Activated naive CD8-positive, alpha-beta T cell (primary cell): ENCODE measurements around the gene GRIN1.
A peak's percentile ranks its signal among the peaks of the same experiment; 100 is the strongest.

ENCODE experiments used
- H3K27ac Mint-ChIP-seq: one replicate; pipeline ENCODE4 v1.8.0; 2021; ENCODE audit warnings: mixed read lengths
- H3K27me3 Mint-ChIP-seq: one replicate; pipeline ENCODE4 v1.8.0; 2021; ENCODE audit warnings: mixed read lengths
- H3K36me3 Mint-ChIP-seq: one replicate; pipeline ENCODE4 v1.8.0; 2021; ENCODE audit warnings: mixed read lengths
- H3K4me1 Mint-ChIP-seq: one replicate; pipeline ENCODE4 v1.8.0; 2021; ENCODE audit warnings: low read depth, mixed read lengths
- H3K4me3 Mint-ChIP-seq: one replicate; pipeline ENCODE4 v1.8.0; 2021; ENCODE audit warnings: mild to moderate bottlenecking, mixed read lengths
- H3K9me3 Mint-ChIP-seq: one replicate; pipeline ENCODE4 v1.8.0; 2021; ENCODE audit warnings: low read depth, mixed read lengths

GRIN1 gene

GRCh38 chr9:137138722-137139467 is at the start of gene GRIN1:
GRIN1 (plus strand) TSS chr9:137139154; CDS start chr9:137139487, 333 bp downstream.
- Mint-ChIP-seq H3K4me1 (peaks cover 2% of the 10 kb centered on the region), H3K4me3 (no peak within 1 kb of the TSS), H3K9me3 (no peaks in the 10 kb centered on the region), H3K36me3 (peaks cover 2% of the 10 kb centered on the region), H3K27ac (no peak within 1 kb of the TSS), H3K27me3 (peaks cover 26% of the 10 kb centered on the region)

- peaks cover 2% of the 10 kb centered on the region for H3K36me3 Mint-ChIP-seq
- H3K27ac Mint-ChIP-seq, result no peak overlapping the region
- no peak overlapping the region for H3K4me3 Mint-ChIP-seq
- peaks cover 38% of the 10 kb centered on the region for H3K4me1 Mint-ChIP-seq
- no peaks in the 10 kb centered on the region for H3K9me3 Mint-ChIP-seq
- no peaks in the 10 kb centered on the region for H3K27me3 Mint-ChIP-seq
These were observed 49.6 kb upstream of the GRIN1 start for GRCh38 chr9:137089232-137089947.

- Mint-ChIP-seq H3K4me3 (peak overlapping the region; percentile 86), H3K9me3 (no peaks in the 10 kb centered on the region), H3K27me3 (no peaks in the 10 kb centered on the region), H3K36me3 (peaks cover 2% of the 10 kb centered on the region), H3K4me1 (peaks cover 23% of the 10 kb centered on the region), H3K27ac (peak overlapping the region; percentile 93)
These were observed 43.1 kb upstream of the GRIN1 start for GRCh38 chr9:137095664-137096517.

GRCh38 chr9:137096785-137097546 is 42.0 kb upstream of the GRIN1 start:
- Mint-ChIP-seq H3K4me1 (peaks cover 23% of the 10 kb centered on the region), H3K27me3 (no peaks in the 10 kb centered on the region), H3K27ac (peak overlapping the region; percentile 93), H3K9me3 (no peaks in the 10 kb centered on the region), H3K4me3 (no peak overlapping the region), H3K36me3 (peaks cover 2% of the 10 kb centered on the region)

- no peak overlapping the region for H3K4me3 Mint-ChIP-seq
- H3K9me3 Mint-ChIP-seq, result no peaks in the 10 kb centered on the region
- H3K36me3 Mint-ChIP-seq, result peaks cover 2% of the 10 kb centered on the region
- H3K4me1 Mint-ChIP-seq, result peaks cover 21% of the 10 kb centered on the region
- no peak overlapping the region for H3K27ac Mint-ChIP-seq
- no peaks in the 10 kb centered on the region for H3K27me3 Mint-ChIP-seq
These were observed 41.0 kb upstream of the GRIN1 start for GRCh38 chr9:137097761-137098462.

- H3K4me1 Mint-ChIP-seq, result peaks cover 20% of the 10 kb centered on the region
- H3K9me3 Mint-ChIP-seq, result no peaks in the 10 kb centered on the region
- no peaks in the 10 kb centered on the region for H3K27me3 Mint-ChIP-seq
- no peak overlapping the region for H3K27ac Mint-ChIP-seq
- no peak overlapping the region for H3K4me3 Mint-ChIP-seq
- peaks cover 1% of the 10 kb centered on the region for H3K36me3 Mint-ChIP-seq
These were observed 39.7 kb upstream of the GRIN1 start for GRCh38 chr9:137099231-137099630.

GRCh38 chr9:137103206-137103999 is 35.6 kb upstream of the GRIN1 start:
- Mint-ChIP-seq H3K9me3 (no peaks in the 10 kb centered on the region), H3K27ac (peak overlapping the region; percentile 46), H3K4me3 (no peak overlapping the region), H3K4me1 (peaks cover 2% of the 10 kb centered on the region), H3K36me3 (no peaks in the 10 kb centered on the region), H3K27me3 (no peaks in the 10 kb centered on the region)

- Mint-ChIP-seq H3K27me3 (no peaks in the 10 kb centered on the region), H3K4me3 (no peak overlapping the region), H3K9me3 (no peaks in the 10 kb centered on the region), H3K36me3 (no peaks in the 10 kb centered on the region), H3K4me1 (no peaks in the 10 kb centered on the region), H3K27ac (no peak overlapping the region)
These were observed 32.9 kb upstream of the GRIN1 start for GRCh38 chr9:137105814-137106661.

- Mint-ChIP-seq H3K4me1 (no peaks in the 10 kb centered on the region), H3K4me3 (no peak overlapping the region), H3K27me3 (no peaks in the 10 kb centered on the region), H3K27ac (no peak overlapping the region), H3K9me3 (no peaks in the 10 kb centered on the region), H3K36me3 (no peaks in the 10 kb centered on the region)
These were observed 32.2 kb upstream of the GRIN1 start for GRCh38 chr9:137106662-137107250.

GRCh38 chr9:137107312-137107921 is 31.5 kb upstream of the GRIN1 start:
- H3K9me3 Mint-ChIP-seq, result no peaks in the 10 kb centered on the region

GRCh38 chr9:137107982-137108381 is 31.0 kb upstream of the GRIN1 start:
- Mint-ChIP-seq H3K4me1 (no peaks in the 10 kb centered on the region), H3K27ac (no peak overlapping the region), H3K9me3 (no peaks in the 10 kb centered on the region), H3K36me3 (no peaks in the 10 kb centered on the region), H3K27me3 (no peaks in the 10 kb centered on the region), H3K4me3 (no peak overlapping the region)

More at GRCh38 chr9:137107312-137107921, 31.5 kb upstream of the GRIN1 start:
- Mint-ChIP-seq H3K36me3 (no peaks in the 10 kb centered on the region), H3K27me3 (no peaks in the 10 kb centered on the region), H3K4me3 (no peak overlapping the region), H3K4me1 (no peaks in the 10 kb centered on the region), H3K27ac (no peak overlapping the region)

- Mint-ChIP-seq H3K4me3 (no peak overlapping the region), H3K27me3 (no peaks in the 10 kb centered on the region), H3K36me3 (no peaks in the 10 kb centered on the region), H3K9me3 (no peaks in the 10 kb centered on the region), H3K4me1 (no peaks in the 10 kb centered on the region), H3K27ac (no peak overlapping the region)
These were observed 30.2 kb upstream of the GRIN1 start for GRCh38 chr9:137108608-137109249.
